Body of pancreas (tissue), 4 donors: Measurements from ENCODE around the gene ZNF581.

Experiments used
- CTCF ChIP-seq, 7 experiments: fragments of 450-650 bp in 4 of 7; fragments of 200-600 bp in 3 of 7; sonication (generic) in 3 of 7; IDR thresholded peaks; one replicate each; pipeline ENCODE4 v1.5.1; 2016 to 2019; ENCODE audit warnings: antibody characterized with exemption in 7 of 7
- POLR2A ChIP-seq, 3 donors: fragments of 450-650 bp; IDR thresholded peaks; one replicate each; pipeline ENCODE4 v1.6.1; 2016; ENCODE audit warnings: antibody characterized with exemption in 3 of 3, mild to moderate bottlenecking in 2 of 3

DNA sequence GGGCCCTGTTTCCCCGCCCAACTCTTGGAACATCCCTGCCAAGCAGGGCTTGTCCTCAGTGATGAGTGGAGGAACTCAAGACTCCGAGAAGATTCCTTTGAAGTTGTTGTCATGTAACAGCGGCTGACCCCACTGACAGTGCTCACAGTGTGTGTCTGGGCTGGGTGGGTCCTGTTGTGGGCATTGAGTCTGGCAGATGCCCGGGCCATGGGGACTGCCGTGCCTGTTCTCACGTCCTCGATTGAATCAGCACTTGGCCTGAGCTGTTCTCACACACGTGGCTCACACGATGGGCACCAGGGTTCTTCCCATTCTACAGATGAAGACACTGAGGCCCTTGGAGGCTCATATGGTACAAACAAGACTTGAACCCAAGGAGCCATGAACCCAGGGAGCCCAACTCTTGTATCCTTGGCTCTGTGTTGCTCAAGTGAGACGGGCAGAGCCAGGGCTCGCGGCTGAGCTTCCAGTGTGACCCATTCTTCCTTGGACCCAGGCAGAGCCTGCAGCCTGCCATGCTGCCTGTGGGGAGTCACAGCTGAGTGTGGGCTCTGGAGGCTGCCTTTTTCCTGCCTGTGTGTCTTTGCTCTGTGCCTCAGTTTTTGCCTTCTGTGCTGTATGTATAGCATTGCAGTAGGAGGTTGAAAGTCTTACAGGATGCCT is 23.0 kb downstream of the ZNF581 start:
- no peak for TF ChIP-seq POLR2A (IDR thresholded peaks at IDR 0.05)
- no peak for TF ChIP-seq CTCF (IDR thresholded peaks at IDR 0.05)
